Measurements from ENCODE around the gene DENND2D. TPM values are rescaled to one million over a fixed set of nuclear protein-coding genes. Genes with fewer than 3 reads are reported as not detected.

DENND2D gene
- total RNA-seq, 3 donors from 2014 or later = 27.7 to 70.8 (median 34.4) TPM

GRCh38 chr1:111151838-111152237, 48.6 kb downstream of the DENND2D start:
- H3K27ac ChIP-seq = no peak overlapping the region
- TF ChIP-seq, protein P1, sequence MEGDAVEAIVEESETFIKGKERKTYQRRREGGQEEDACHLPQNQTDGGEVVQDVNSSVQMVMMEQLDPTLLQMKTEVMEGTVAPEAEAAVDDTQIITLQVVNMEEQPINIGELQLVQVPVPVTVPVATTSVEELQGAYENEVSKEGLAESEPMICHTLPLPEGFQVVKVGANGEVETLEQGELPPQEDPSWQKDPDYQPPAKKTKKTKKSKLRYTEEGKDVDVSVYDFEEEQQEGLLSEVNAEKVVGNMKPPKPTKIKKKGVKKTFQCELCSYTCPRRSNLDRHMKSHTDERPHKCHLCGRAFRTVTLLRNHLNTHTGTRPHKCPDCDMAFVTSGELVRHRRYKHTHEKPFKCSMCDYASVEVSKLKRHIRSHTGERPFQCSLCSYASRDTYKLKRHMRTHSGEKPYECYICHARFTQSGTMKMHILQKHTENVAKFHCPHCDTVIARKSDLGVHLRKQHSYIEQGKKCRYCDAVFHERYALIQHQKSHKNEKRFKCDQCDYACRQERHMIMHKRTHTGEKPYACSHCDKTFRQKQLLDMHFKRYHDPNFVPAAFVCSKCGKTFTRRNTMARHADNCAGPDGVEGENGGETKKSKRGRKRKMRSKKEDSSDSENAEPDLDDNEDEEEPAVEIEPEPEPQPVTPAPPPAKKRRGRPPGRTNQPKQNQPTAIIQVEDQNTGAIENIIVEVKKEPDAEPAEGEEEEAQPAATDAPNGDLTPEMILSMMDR (IDR thresholded peaks at IDR 0.05) = no peak
- TF ChIP-seq POLR2AphosphoS5 (IDR thresholded peaks at IDR 0.05) (no peak), POLR2A (IDR thresholded peaks at IDR 0.05) (no peak)
- no peaks in the 10 kb centered on the region for H3K27me3 ChIP-seq
- H3K4me3 ChIP-seq = no peak overlapping the region
- no peaks in the 10 kb centered on the region for H3K4me1 ChIP-seq
- no peaks in the 10 kb centered on the region for H3K36me3 ChIP-seq
- DNase-seq (ENCODE audit: low spot score in 2 of 2) = no peak
- no peaks in the 10 kb centered on the region for H3K9me3 ChIP-seq
- intact Hi-C loops (cut with DNase I; ENCODE audit: low total_unique reads) = no loop called here

DNA sequence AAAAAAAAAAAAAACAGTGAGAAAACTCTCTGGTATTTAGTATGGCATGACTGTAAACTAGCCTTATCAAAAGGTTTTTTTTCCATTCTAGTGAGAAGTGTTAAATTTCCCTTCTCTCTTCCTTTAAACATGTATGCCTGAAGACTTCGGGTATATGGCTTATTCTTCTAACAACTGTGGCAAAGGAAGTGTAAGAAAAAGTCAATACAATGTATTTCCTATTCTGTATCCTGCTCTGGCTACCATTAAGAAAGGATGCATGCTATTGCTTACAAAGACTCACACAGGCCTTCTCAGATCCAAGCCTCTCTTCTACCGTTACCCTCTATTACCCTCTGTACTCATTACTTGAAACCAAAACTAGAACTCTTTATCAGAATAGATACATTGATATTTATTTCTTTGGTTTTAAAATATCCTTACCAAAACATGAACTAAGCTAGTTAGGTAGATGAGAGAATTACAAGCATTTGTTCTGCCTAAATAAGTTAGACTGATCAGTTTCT, 52.0 kb downstream of the DENND2D start:
- Histone ChIP-seq H3K4me1 (no peaks in the 10 kb centered on the region), H3K27me3 (no peaks in the 10 kb centered on the region), H3K9me3 (no peaks in the 10 kb centered on the region), H3K36me3 (no peaks in the 10 kb centered on the region), H3K4me3 (no peak overlapping the region), H3K27ac (no peak overlapping the region)
- no peak for TF ChIP-seq POLR2AphosphoS5 (IDR thresholded peaks at IDR 0.05)
- TF ChIP-seq POLR2A (IDR thresholded peaks at IDR 0.05) = no peak
- TF ChIP-seq, protein P1 (IDR thresholded peaks at IDR 0.05) = no peak
- intact Hi-C loops (cut with DNase I; ENCODE audit: low total_unique reads) = loop anchor here (5.0 kb wide), 1 partner anchor 121 kb away; no protein-coding TSS in a partner anchor
- no peak for DNase-seq (ENCODE audit: low spot score in 2 of 2)

GRCh38 chr1:111147948-111148347, 52.5 kb downstream of the DENND2D start:
- Histone ChIP-seq H3K9me3 (no peaks in the 10 kb centered on the region), H3K4me3 (no peak overlapping the region), H3K27me3 (no peaks in the 10 kb centered on the region), H3K27ac (no peak overlapping the region), H3K36me3 (no peaks in the 10 kb centered on the region), H3K4me1 (no peaks in the 10 kb centered on the region)
- no peak for DNase-seq (ENCODE audit: low spot score in 2 of 2)
- intact Hi-C loops (cut with DNase I; ENCODE audit: low total_unique reads) = loop anchor here (5.0 kb wide), 1 partner anchor 121 kb away; no protein-coding TSS in a partner anchor
- TF ChIP-seq, protein P1 (IDR thresholded peaks at IDR 0.05) = no peak
- TF ChIP-seq POLR2A (IDR thresholded peaks at IDR 0.05) = no peak
- TF ChIP-seq POLR2AphosphoS5 (IDR thresholded peaks at IDR 0.05) = no peak

DNA sequence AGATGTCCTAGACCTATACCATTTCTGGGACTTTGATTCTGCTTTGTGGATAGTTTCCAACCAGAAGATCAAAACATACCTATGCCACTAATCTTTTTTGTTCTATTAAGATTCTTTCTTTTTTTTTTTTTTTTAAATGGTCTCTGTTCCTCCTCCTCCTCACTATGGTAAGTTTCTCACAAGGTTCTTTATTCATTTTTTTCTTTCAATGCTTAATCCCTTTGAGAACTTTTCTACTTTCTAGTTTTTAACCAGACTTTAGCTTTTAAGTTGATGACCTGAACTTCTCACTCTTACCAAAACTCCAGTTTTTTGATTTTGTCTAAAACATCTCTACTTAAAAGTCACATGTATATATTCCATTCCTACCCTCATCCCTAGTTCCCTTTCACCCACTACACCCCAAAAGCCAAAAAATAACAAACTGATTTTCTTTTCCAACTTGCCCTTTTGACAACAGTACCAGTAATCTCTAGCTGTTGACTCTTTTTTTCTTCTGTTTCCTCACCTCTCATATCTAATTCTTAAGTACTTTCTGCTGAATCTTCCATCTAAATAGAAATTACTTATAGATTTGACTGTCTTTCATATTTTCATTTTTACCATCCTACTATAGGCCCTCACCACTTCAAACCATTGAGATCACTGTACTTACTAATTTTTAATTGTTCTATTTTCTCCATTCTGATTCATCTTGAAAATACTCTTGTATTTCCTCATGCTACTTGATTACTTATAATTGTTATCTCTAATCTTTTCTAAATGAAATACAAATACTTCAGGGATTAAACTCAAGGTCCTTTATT, 54.3 kb downstream of the DENND2D start:
- DNase-seq (ENCODE audit: low spot score in 2 of 2) = no peak
- Histone ChIP-seq H3K4me3 (no peak overlapping the region), H3K36me3 (no peaks in the 10 kb centered on the region), H3K27me3 (no peaks in the 10 kb centered on the region), H3K9me3 (no peaks in the 10 kb centered on the region), H3K4me1 (peaks cover 0 to 10% of the 10 kb centered on the region in 2 donors), H3K27ac (no peak overlapping the region)
- intact Hi-C loops (cut with DNase I; ENCODE audit: low total_unique reads) = loop anchor here (5.0 kb wide), 1 partner anchor 119 kb away; no protein-coding TSS in a partner anchor
- TF ChIP-seq, protein P1 (IDR thresholded peaks at IDR 0.05) = no peak
- TF ChIP-seq POLR2A (IDR thresholded peaks at IDR 0.05) (no peak), POLR2AphosphoS5 (IDR thresholded peaks at IDR 0.05) (no peak)

DNA sequence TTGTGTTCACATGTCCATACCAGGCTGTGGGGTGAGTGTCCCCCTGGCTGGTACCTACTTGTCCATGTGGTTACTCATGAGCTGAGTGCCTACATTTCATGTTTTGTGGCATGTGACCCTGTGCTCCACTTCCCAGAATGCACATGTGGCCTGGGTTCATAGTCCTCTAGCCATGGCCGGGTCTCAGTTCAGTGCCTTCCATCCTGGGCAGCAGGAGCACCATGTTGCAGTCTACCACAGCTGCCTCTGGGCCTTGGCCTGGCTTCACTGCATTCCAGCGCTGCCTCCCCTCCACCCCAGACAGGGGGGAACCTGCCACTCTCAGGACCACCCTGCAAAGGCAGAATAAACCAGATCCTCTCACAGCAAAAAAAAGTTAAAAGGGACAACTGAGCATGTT, 54.9 kb downstream of the DENND2D start:
- intact Hi-C loops (cut with DNase I; ENCODE audit: low total_unique reads) = loop anchor here (5.0 kb wide), 1 partner anchor 118 kb away; no protein-coding TSS in a partner anchor
- Histone ChIP-seq H3K27ac (no peak overlapping the region), H3K36me3 (no peaks in the 10 kb centered on the region), H3K4me1 (peaks cover 0 to 14% of the 10 kb centered on the region in 2 donors), H3K4me3 (no peak overlapping the region), H3K9me3 (no peaks in the 10 kb centered on the region), H3K27me3 (no peaks in the 10 kb centered on the region)
- no peak for DNase-seq (ENCODE audit: low spot score in 2 of 2)
- TF ChIP-seq POLR2AphosphoS5 (IDR thresholded peaks at IDR 0.05) (no peak), POLR2A (IDR thresholded peaks at IDR 0.05) (no peak)
- TF ChIP-seq, protein P1 (IDR thresholded peaks at IDR 0.05) = no peak

All from breast epithelium (tissue), 4 donors.